Measurements from ENCODE around the gene SPTB.
A peak's percentile ranks its signal among the peaks of the same experiment; 100 is the strongest.

The SPTB gene

DNA sequence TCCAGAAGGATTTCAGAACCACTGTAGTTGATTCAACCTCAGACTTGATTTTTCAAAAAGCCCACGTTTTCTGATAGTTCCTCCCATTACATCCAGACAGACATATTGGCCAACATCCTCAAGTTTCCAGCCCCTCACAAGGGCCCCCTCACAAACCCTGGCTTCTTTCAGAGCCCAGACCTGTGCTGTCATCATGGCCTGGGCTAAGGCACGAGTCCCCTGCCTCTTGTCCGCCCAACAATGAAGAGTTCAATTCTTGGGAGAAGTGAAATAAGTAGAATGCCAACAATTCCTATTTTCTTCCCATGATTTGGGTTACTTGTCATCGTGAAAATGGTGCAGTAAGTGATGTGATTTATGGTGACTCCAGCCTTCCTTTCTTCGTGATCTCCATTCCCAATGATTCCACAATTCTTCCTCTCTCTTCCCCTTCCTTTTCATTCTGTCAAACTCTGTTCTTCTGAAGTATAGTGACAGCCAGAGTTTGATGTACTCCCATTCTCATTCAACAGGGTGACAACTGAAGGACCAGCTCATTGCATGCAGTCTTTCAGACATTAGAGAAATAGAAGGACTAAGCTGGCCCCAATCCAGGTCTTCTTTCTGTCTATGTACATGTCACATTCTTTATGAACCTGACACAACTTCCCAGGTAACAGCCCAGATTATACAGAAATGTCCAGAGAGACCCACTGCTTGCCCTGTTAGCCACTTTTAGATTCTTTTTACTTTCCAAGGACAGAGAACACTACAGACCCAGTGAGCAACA, 29.2 kb downstream of the SPTB start:
- no peak for ATAC-seq
- no peak for DNase-seq

DNA sequence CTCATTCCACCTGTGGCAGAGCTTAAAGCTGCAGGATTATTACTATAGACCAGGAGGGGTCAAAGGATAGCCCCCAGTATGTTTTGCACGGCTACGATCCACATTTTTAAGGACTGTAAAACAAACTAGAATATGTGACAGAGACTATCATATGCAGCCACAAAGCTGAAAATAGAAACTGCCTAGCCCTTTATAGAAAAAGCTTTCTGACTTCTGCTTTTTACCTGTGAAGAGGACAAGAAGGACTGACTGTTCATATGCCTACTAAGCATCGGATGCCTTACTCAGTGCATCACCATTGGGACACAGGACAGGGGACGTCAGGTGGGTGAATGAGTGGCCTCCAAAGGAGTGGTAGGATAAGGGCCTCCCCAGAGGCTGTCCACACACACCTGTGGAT, 29.8 kb downstream of the SPTB start:
- DNase-seq (no peak), ATAC-seq (no peak)

DNA sequence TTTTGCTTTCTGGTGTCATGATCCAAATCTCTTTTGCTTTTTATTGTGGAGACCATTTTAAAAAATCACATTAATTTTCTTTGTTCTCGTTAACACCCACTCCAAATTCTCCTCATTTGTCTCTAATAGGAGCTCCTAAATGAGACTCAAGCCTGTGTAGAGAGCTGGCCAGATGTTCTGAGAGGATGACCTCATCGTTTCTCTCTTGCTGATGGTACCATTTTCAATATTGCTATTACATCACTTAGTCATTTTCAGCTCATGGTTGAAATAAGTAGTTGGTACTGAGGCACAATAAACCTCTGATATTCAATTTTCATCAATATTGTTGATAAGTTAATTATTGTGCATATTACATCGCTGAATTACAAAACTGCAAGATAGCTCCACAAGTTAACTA, 31.5 kb downstream of the SPTB start:
- DNase-seq, result no peak
- ATAC-seq, result no peak

DNA sequence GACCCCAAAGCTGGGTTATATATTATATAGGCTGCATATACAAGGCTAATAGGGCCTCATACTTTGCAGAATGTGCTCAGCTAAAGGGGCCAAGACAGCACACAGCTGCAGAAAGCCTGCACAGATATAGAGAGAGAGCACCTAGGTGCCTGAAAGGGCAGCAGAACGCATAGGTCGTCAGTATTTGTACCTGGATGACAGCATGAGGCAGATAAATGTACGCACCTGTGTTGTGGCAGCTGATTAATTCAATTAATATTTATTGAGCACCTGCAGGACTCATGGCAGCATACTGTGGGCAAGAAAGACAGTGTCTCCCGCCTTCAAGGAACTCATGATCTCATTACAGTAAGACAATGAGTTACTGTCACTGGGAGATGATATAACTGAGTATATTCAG, 33.4 kb downstream of the SPTB start:
- DNase-seq (no peak), ATAC-seq (no peak)

DNA sequence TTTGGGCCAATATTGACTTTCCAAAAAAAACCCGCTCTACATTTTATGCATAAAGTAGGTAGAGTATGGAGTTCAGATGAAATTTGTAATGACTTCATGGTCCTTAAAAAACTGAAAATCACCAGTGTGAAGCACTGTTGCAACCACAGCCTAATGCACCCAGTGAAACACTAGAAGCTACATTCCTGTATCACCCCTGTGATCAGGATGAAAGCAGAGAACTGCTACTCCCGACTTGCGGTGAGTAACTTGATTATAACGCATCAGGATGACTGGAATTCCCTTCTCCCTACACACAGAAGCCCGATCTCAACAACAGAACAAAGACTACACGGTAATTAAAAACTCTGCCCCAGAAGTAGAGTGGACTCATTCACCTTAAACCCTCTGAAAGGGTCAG, 33.8 kb downstream of the SPTB start:
- DNase-seq (no peak), ATAC-seq (no peak)

DNA sequence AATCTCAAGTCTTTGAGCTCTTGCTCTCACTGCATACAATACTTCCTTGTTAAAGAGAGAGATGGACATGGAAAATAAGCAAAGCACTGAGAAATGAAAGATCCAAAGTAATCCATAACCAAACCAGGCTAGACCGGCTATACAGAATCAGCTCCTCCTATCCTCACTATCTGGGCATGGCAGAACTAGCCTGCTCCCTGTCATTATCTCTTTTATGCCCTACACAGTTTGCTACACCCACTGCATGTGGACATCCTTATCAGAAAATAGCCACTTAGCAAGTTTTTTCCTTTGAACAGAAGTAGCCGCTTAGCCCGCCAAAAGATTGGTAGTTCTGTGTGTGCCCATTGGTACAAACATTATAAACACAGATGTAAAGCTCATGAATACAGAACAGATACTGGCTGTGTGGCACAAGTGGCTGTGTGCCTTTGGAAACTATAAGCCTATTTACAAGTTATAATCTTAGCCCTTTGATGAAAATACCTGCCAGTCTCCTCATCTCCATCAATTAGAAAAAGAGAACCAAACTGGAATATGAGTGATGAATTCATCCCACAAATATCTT, 34.7 kb downstream of the SPTB start:
- ATAC-seq (no peak), DNase-seq (no peak)

- DNase-seq (no peak), ATAC-seq (no peak)
Measured at GRCh38 chr14:64844272-64844671, 35.4 kb downstream of the SPTB start.

DNA sequence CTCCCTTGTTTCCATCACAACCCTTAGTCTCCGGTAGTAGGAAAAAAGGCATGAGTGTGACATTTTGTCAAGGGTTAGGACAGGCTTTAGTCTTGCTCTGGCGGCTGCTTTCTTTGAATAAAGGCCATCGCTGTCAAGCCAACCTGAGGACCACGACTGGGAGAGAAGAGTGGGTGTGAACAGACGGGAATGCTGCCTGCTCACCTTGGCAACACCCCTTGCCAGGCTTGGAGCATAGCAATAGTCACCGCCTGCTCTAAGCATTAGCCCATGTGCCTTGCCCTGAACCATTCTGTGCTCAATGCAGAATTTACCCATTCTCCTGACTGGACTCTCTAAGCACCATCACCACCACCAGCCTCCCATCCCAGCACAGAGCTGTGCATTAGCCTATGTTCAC, 36.2 kb downstream of the SPTB start:
- no peak for ATAC-seq
- DNase-seq, result no peak

GRCh38 chr14:64841772-64842750, 37.6 kb downstream of the SPTB start:
- no peak for DNase-seq
- ATAC-seq, result no peak

- no peak for DNase-seq
- no peak for ATAC-seq
Measured at GRCh38 chr14:64841121-64841651, 38.5 kb downstream of the SPTB start.

- DNase-seq (no peak), ATAC-seq (no peak)
Measured at GRCh38 chr14:64838656-64839055, 41.1 kb downstream of the SPTB start.

- DNase-seq, result no peak
- no peak for ATAC-seq
Measured at GRCh38 chr14:64835431-64835830, 44.3 kb downstream of the SPTB start.

GRCh38 chr14:64834965-64835364, 44.7 kb downstream of the SPTB start:
- ATAC-seq (no peak), DNase-seq (no peak)

- no peak for ATAC-seq
Measured at GRCh38 chr14:64831419-64831818, 48.3 kb downstream of the SPTB start.

GRCh38 chr14:64830961-64831360, 48.7 kb downstream of the SPTB start:
- ATAC-seq (no peak), DNase-seq (no peak)

More at GRCh38 chr14:64831419-64831818, 48.3 kb downstream of the SPTB start:
- DNase-seq, result no peak

- DNase-seq, result no peak
- ATAC-seq, result no peak
Measured at GRCh38 chr14:64828071-64828470, 51.6 kb downstream of the SPTB start.

GRCh38 chr14:64826845-64827244, 52.9 kb downstream of the SPTB start:
- DNase-seq (no peak), ATAC-seq (no peak)

DNA sequence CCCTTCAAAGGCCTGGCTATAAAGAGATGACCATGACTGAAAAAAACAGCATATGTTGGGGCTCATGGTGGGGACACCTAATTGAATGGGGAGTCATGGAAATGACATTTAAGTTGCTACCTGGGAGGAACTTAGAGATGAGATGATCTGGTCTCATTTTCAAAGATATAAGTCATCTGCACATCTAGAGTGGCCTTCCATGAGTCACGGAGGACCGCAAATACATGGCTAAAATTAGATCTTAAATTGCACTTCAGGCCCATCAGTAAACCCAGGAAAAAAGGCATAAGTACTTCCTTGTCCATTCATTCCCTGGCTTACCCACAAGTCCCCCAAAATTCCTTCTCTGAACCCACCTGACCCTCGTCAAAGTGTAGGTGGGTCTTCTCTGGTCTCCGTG, 53.4 kb downstream of the SPTB start:
- DNase-seq, result no peak
- no peak for ATAC-seq

- no peak for DNase-seq
Measured at GRCh38 chr14:64825509-64825908, 54.2 kb downstream of the SPTB start.

GRCh38 chr14:64825006-64825405, 54.7 kb downstream of the SPTB start:
- ATAC-seq (no peak), DNase-seq (no peak)

More at GRCh38 chr14:64825509-64825908, 54.2 kb downstream of the SPTB start:
- ATAC-seq, result no peak

- ATAC-seq, result no peak
Measured at GRCh38 chr14:64824471-64824870, 55.2 kb downstream of the SPTB start.

DNA sequence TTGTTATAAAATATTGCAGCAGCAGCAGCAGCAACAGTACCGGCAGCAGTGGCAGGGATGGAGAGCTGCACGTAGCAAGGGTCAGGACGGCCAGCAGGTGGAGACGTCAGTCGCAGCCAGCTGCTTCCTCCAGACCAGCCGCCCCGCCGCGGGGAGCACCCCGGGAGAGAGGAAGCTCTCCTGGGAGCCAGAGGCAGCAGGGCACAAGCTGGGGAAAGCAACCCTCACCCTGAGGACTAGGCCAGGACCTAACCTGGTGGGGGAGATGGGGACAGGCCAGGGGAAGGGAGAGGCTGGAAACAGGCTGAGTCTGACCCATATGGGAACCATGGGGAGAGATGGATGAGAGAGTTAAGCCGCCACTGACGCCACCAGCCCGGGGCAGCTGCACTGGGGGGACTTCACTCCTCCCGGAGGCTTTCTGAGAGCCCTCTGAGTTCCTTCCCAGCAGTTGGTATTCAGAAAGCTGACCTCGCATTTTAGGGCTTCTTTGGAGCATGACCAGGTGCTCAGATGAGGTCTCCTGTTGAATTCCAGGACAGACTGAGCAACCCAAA, 56.3 kb downstream of the SPTB start:
- DNase-seq (peak; percentile 77), ATAC-seq (peak; percentile 85)

More at GRCh38 chr14:64824471-64824870, 55.2 kb downstream of the SPTB start:
- no peak for DNase-seq
